ENCODE measurements around the gene SYCE1L.
"Not testable (repeated sequence)": the region's sequence is repeated elsewhere in the genome, so short reads cannot be mapped to it uniquely, and the experiment has no call there.

The SYCE1L gene

GRCh38 chr16:77199211-77199610, at the start of gene SYCE1L:
Gene SYCE1L, plus strand, starts transcription at chr16:77199408. Its CDS starts 44 bp downstream, at chr16:77199452.
- no peak for DNase-seq (ENCODE audit: low spot score)

GRCh38 chr16:77157346-77158058, 41.7 kb upstream of the SYCE1L start:
- no peak for DNase-seq (ENCODE audit: low spot score)

- DNase-seq (ENCODE audit: low spot score): no peak
Measured at GRCh38 chr16:77158293-77158692, 40.9 kb upstream of the SYCE1L start.

GRCh38 chr16:77165006-77165405, 34.2 kb upstream of the SYCE1L start:
- DNase-seq (ENCODE audit: low spot score): no peak

GRCh38 chr16:77165536-77166236, 33.5 kb upstream of the SYCE1L start:
- not testable (repeated sequence) for DNase-seq (ENCODE audit: low spot score)

- DNase-seq (ENCODE audit: low spot score): no peak
Measured at GRCh38 chr16:77166726-77167125, 32.5 kb upstream of the SYCE1L start.

GRCh38 chr16:77168901-77169300, 30.3 kb upstream of the SYCE1L start:
- DNase-seq (ENCODE audit: low spot score): no peak

- DNase-seq (ENCODE audit: low spot score): peak; percentile 28
Measured at GRCh38 chr16:77169650-77170236, 29.5 kb upstream of the SYCE1L start.

- DNase-seq (ENCODE audit: low spot score): no peak
Measured at GRCh38 chr16:77170805-77171204, 28.4 kb upstream of the SYCE1L start.

GRCh38 chr16:77171745-77172635, 27.2 kb upstream of the SYCE1L start:
- DNase-seq (ENCODE audit: low spot score): peak; percentile 82

- DNase-seq (ENCODE audit: low spot score): no peak
Measured at GRCh38 chr16:77172951-77173350, 26.3 kb upstream of the SYCE1L start.

GRCh38 chr16:77183137-77183536, 16.1 kb upstream of the SYCE1L start:
- no peak for DNase-seq (ENCODE audit: low spot score)

GRCh38 chr16:77186298-77186697, 12.9 kb upstream of the SYCE1L start:
- not testable (repeated sequence) for DNase-seq (ENCODE audit: low spot score)

GRCh38 chr16:77190190-77190477, 9.1 kb upstream of the SYCE1L start:
- DNase-seq (ENCODE audit: low spot score): no peak

GRCh38 chr16:77190478-77191258, 8.5 kb upstream of the SYCE1L start, which contains the start of gene MON1B:
Gene MON1B, plus strand, starts transcription at chr16:77191190. Its CDS starts 296 bp downstream, at chr16:77191486.
- peak; percentile 100 for DNase-seq (ENCODE audit: low spot score)

- peak; percentile 4 for DNase-seq (ENCODE audit: low spot score)
Measured at GRCh38 chr16:77191259-77191969, 7.8 kb upstream of the SYCE1L start.

- no peak for DNase-seq (ENCODE audit: low spot score)
Measured at GRCh38 chr16:77193377-77193776, 5.8 kb upstream of the SYCE1L start.

- DNase-seq (ENCODE audit: low spot score): no peak
Measured at GRCh38 chr16:77194295-77195231, 4.6 kb upstream of the SYCE1L start.

- no peak for DNase-seq (ENCODE audit: low spot score)
Measured at GRCh38 chr16:77195411-77195810, 3.8 kb upstream of the SYCE1L start.

- no peak for DNase-seq (ENCODE audit: low spot score)
Measured at GRCh38 chr16:77197747-77198146, 1.5 kb upstream of the SYCE1L start.

All from cerebellar cortex (tissue), 1 donor.